ENCODE data around the gene CBARP.

CBARP gene

DNA sequence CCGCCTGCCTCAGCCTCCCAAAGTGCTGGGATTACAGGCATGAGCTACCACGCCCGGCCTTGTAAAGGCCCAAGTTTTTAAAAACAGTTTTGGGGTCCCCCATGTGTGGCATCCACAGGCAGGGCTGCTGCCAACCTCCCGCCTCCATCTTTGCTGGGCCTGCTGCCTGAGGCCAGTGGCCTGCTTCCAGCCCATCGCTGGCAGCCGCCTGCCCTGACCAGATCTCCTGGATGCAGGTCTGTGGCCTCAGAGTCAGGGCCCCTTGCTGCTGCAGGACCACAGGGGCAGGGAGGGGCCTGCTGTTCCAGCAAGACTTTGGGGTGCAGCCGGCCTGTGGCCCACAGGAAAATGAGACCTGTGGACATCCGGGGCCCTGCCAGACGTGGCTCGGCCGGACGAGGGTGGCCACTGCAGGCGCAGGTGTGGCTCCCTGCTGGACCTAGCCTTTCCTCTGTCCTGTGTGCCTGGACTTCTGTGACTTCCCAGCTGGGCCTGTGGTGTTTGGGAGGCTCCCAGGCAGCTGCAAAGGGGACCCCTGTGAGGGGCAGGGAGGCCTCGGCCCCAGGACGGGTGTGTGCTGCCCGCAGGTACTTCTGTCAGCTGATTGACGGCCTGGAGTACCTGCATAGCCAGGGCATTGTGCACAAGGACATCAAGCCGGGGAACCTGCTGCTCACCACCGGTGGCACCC lies 17.9 kb downstream of the CBARP start:
- in situ Hi-C loops (cut with MboI; ENCODE audit: low pct_unique_long_range_greater_than_20kb, low sequenced_read_pairs, unreplicated experiment), result no loop called here
- no peak for DNase-seq (ENCODE audit: low spot score)
- TF ChIP-seq, protein P1, sequence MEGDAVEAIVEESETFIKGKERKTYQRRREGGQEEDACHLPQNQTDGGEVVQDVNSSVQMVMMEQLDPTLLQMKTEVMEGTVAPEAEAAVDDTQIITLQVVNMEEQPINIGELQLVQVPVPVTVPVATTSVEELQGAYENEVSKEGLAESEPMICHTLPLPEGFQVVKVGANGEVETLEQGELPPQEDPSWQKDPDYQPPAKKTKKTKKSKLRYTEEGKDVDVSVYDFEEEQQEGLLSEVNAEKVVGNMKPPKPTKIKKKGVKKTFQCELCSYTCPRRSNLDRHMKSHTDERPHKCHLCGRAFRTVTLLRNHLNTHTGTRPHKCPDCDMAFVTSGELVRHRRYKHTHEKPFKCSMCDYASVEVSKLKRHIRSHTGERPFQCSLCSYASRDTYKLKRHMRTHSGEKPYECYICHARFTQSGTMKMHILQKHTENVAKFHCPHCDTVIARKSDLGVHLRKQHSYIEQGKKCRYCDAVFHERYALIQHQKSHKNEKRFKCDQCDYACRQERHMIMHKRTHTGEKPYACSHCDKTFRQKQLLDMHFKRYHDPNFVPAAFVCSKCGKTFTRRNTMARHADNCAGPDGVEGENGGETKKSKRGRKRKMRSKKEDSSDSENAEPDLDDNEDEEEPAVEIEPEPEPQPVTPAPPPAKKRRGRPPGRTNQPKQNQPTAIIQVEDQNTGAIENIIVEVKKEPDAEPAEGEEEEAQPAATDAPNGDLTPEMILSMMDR (IDR thresholded peaks at IDR 0.05; ENCODE audit: extremely low read depth, insufficient read depth, missing control alignments), result no peak

DNA sequence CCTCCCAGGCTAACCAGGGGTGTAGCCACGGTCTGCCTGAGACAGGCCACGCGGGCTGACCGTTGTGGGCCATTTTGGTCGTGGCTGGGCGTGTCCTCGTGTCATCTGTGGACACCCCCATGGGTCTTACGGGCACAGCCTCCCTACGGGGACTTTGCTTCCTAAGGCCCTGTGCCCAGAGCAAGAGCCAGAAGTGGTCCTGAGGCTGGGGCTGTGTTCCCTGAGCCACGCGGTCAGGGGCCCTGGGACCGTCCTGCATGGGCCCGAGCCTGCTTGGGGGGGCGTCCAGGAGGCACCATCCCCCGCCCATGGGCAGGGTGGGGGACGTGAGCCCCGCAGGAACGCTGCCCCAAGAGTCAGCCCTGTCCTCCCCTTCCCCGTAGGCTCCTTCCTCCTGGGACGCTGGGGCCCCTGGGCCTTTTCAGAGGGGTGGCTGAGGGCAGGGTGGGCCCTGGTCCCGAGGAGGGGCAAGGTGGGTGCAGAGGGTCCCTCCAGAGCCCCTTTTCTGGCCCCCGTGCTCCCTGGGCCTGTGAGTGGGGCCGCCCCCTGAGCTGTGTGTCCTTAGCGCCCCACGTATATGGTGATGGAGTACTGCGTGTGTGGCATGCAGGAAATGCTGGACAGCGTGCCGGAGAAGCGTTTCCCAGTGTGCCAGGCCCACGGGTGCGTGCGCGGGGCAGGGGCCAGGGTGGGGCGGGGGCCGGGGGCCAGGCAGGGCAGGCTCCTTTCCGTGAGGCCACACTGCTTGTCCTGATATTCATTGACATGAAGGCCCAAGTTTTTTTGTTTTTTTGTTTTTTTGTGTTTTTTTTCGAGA lies 18.8 kb downstream of the CBARP start:
- in situ Hi-C loops (cut with MboI; ENCODE audit: low pct_unique_long_range_greater_than_20kb, low sequenced_read_pairs, unreplicated experiment), result no loop called here
- DNase-seq (ENCODE audit: low spot score), result no peak
- TF ChIP-seq, protein P1 (IDR thresholded peaks at IDR 0.05; ENCODE audit: extremely low read depth, insufficient read depth, missing control alignments), result no peak

DNA sequence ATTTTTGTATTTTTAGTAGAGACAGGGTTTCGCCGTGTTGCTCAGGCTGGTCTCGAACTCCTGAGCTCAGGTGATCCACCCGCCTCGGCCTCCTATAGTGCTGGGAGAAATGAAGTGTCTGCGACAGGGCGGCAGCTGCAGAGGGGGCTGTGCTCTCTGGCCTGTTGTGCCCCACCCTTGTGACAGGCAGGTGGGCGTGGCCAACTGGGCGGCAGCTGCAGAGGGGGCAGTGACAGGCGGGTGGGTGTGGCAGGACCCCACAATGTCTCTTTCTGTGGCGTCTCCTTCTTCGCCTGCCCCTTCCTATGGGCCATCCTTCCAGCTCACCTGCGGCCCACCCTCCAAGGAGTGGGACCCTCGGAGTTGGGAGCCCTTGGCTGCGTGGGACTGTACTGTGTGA lies 20.4 kb downstream of the CBARP start:
- in situ Hi-C loops (cut with MboI; ENCODE audit: low pct_unique_long_range_greater_than_20kb, low sequenced_read_pairs, unreplicated experiment), result no loop called here
- DNase-seq (ENCODE audit: low spot score), result no peak
- TF ChIP-seq, protein P1 (IDR thresholded peaks at IDR 0.05; ENCODE audit: extremely low read depth, insufficient read depth, missing control alignments), result no peak

DNA sequence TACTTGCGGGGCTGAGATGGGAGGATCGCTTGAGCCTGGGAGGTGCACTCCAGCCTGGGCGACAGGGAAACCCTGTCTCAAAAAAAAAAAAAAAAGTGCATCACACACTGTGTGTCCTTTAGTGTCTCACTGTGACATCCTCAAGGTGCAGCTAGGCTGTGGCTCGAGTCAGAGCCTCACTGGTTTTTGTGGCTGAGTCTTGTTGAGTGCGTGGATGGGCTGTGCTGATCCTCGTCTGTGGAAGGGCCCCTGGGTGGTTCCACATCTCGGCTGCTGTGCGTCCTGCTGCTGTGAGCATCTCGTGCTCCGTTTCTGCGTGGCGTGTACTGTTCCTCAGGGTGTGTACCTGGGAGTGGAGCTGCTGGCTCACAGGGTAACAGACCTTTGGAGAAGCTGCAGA lies 21.0 kb downstream of the CBARP start:
- no peak for DNase-seq (ENCODE audit: low spot score)
- in situ Hi-C loops (cut with MboI; ENCODE audit: low pct_unique_long_range_greater_than_20kb, low sequenced_read_pairs, unreplicated experiment), result no loop called here
- TF ChIP-seq, protein P1 (IDR thresholded peaks at IDR 0.05; ENCODE audit: extremely low read depth, insufficient read depth, missing control alignments), result no peak

DNA sequence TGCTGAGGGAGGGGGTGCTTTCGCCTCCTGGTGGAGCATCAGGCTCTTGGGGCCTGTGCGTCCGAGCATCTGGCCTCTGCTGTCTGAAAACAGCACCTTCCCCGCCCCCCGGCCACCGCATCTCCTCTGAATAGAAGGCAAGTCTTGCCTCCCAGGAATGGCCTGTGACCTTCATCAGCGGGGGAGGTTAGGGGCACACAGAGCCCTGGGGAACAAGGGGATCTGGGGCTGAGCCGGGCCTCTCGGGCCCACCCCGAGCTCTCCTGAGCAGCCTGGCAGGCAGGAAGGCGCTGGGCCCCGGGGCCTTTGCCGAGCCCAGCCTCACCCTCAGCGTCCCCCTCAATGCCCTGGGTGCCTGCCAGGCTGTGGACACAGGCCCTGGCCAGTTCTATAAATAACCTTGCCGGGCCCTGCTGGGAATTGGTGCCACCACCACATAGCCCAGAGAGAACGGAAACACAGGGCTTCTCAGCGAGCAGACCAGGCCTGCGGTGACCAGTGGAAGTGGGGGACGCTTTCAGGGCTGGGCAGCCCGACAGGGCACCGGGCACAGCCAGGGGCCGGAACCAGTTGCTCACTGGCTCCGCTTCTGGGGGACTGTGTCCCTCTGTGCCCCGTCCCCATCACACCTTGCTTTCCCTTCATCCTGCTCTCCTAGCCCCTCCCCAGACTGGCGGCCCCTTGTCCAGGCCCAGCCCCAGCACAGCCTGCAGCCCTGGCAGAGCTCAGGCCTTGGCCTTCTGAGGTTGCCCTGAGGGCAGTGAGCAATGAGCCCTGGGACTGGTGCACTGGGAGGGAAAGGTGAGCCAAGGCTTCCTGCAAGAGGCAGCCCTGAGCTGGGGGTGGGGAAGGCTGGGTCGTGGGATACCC lies 22.7 kb downstream of the CBARP start:
- in situ Hi-C loops (cut with MboI; ENCODE audit: low pct_unique_long_range_greater_than_20kb, low sequenced_read_pairs, unreplicated experiment), result no loop called here
- TF ChIP-seq, protein P1 (IDR thresholded peaks at IDR 0.05; ENCODE audit: extremely low read depth, insufficient read depth, missing control alignments), result no peak
- no peak for DNase-seq (ENCODE audit: low spot score)

GRCh38 chr19:1214299-1214861 lies 23.4 kb downstream of the CBARP start:
- in situ Hi-C loops (cut with MboI; ENCODE audit: low pct_unique_long_range_greater_than_20kb, low sequenced_read_pairs, unreplicated experiment), result no loop called here
- TF ChIP-seq, protein P1 (IDR thresholded peaks at IDR 0.05; ENCODE audit: extremely low read depth, insufficient read depth, missing control alignments), result no peak
- no peak for DNase-seq (ENCODE audit: low spot score)
